ENCODE results near the gene GUCY2C.
"Not testable (repeated sequence)": the region's sequence is repeated elsewhere in the genome, so short reads cannot be mapped to it uniquely, and the experiment has no call there.

Gene GUCY2C

GRCh38 chr12:14682231-14682630 lies 14.2 kb downstream of the GUCY2C start:
- H3K4me1 ChIP-seq (ENCODE audit: control insufficient read depth, insufficient read depth, low read length); H3K4me3 ChIP-seq (ENCODE audit: low read depth, low read length): not testable (repeated sequence)
- H3K27me3 ChIP-seq (ENCODE audit: control insufficient read depth, insufficient read depth, low read length) = peaks cover 59% of the 10 kb centered on the region

GRCh38 chr12:14681625-14682024 lies 14.8 kb downstream of the GUCY2C start:
- Histone ChIP-seq H3K27ac (ENCODE audit: low read depth, low read length) (no peak overlapping the region), H3K4me1 (ENCODE audit: control insufficient read depth, insufficient read depth, low read length) (no peaks in the 10 kb centered on the region), H3K36me3 (ENCODE audit: control insufficient read depth, insufficient read depth, low read length) (no peaks in the 10 kb centered on the region), H3K9ac (ENCODE audit: low read depth, low read length) (no peak overlapping the region), H3K27me3 (ENCODE audit: control insufficient read depth, insufficient read depth, low read length) (peaks cover 55% of the 10 kb centered on the region), H3K9me3 (ENCODE audit: control insufficient read depth, insufficient read depth, low read length) (no peaks in the 10 kb centered on the region), H3K4me3 (ENCODE audit: low read depth, low read length) (no peak overlapping the region)

More at GRCh38 chr12:14682231-14682630, 14.2 kb downstream of the GUCY2C start:
- not testable (repeated sequence) for H3K9ac ChIP-seq (ENCODE audit: low read depth, low read length); H3K36me3 ChIP-seq (ENCODE audit: control insufficient read depth, insufficient read depth, low read length); H3K27ac ChIP-seq (ENCODE audit: low read depth, low read length); H3K9me3 ChIP-seq (ENCODE audit: control insufficient read depth, insufficient read depth, low read length)

- no peaks in the 10 kb centered on the region for H3K36me3 ChIP-seq (ENCODE audit: control insufficient read depth, insufficient read depth, low read length)
- no peak overlapping the region for H3K27ac ChIP-seq (ENCODE audit: low read depth, low read length)
- peaks cover 51% of the 10 kb centered on the region for H3K27me3 ChIP-seq (ENCODE audit: control insufficient read depth, insufficient read depth, low read length)
- no peak overlapping the region for H3K4me3 ChIP-seq (ENCODE audit: low read depth, low read length)
- H3K4me1 ChIP-seq (ENCODE audit: control insufficient read depth, insufficient read depth, low read length) = no peaks in the 10 kb centered on the region
- no peak overlapping the region for H3K9ac ChIP-seq (ENCODE audit: low read depth, low read length)
- H3K9me3 ChIP-seq (ENCODE audit: control insufficient read depth, insufficient read depth, low read length) = no peaks in the 10 kb centered on the region
Measured at GRCh38 chr12:14681190-14681589, 15.2 kb downstream of the GUCY2C start.

GRCh38 chr12:14678547-14679150 lies 17.8 kb downstream of the GUCY2C start:
- H3K4me1 ChIP-seq (ENCODE audit: control insufficient read depth, insufficient read depth, low read length) = no peaks in the 10 kb centered on the region
- H3K9me3 ChIP-seq (ENCODE audit: control insufficient read depth, insufficient read depth, low read length) = no peaks in the 10 kb centered on the region
- no peak overlapping the region for H3K9ac ChIP-seq (ENCODE audit: low read depth, low read length)

GRCh38 chr12:14668591-14668990 lies 27.8 kb downstream of the GUCY2C start:
- Histone ChIP-seq H3K27me3 (ENCODE audit: control insufficient read depth, insufficient read depth, low read length) (no peaks in the 10 kb centered on the region), H3K9ac (ENCODE audit: low read depth, low read length) (no peak overlapping the region), H3K9me3 (ENCODE audit: control insufficient read depth, insufficient read depth, low read length) (no peaks in the 10 kb centered on the region), H3K4me1 (ENCODE audit: control insufficient read depth, insufficient read depth, low read length) (no peaks in the 10 kb centered on the region), H3K36me3 (ENCODE audit: control insufficient read depth, insufficient read depth, low read length) (no peaks in the 10 kb centered on the region), H3K4me3 (ENCODE audit: low read depth, low read length) (no peak overlapping the region), H3K27ac (ENCODE audit: low read depth, low read length) (no peak overlapping the region)

More at GRCh38 chr12:14678547-14679150, 17.8 kb downstream of the GUCY2C start:
- Histone ChIP-seq H3K27me3 (ENCODE audit: control insufficient read depth, insufficient read depth, low read length) (peaks cover 26% of the 10 kb centered on the region), H3K27ac (ENCODE audit: low read depth, low read length) (no peak overlapping the region), H3K36me3 (ENCODE audit: control insufficient read depth, insufficient read depth, low read length) (no peaks in the 10 kb centered on the region), H3K4me3 (ENCODE audit: low read depth, low read length) (no peak overlapping the region)

- H3K9me3 ChIP-seq (ENCODE audit: control insufficient read depth, insufficient read depth, low read length) = no peaks in the 10 kb centered on the region
- H3K27ac ChIP-seq (ENCODE audit: low read depth, low read length) = no peak overlapping the region
- no peaks in the 10 kb centered on the region for H3K27me3 ChIP-seq (ENCODE audit: control insufficient read depth, insufficient read depth, low read length)
- H3K4me3 ChIP-seq (ENCODE audit: low read depth, low read length) = no peak overlapping the region
- H3K9ac ChIP-seq (ENCODE audit: low read depth, low read length) = no peak overlapping the region
- H3K36me3 ChIP-seq (ENCODE audit: control insufficient read depth, insufficient read depth, low read length) = no peaks in the 10 kb centered on the region
- H3K4me1 ChIP-seq (ENCODE audit: control insufficient read depth, insufficient read depth, low read length) = no peaks in the 10 kb centered on the region
Measured at GRCh38 chr12:14665354-14666348, 30.7 kb downstream of the GUCY2C start.

GRCh38 chr12:14664434-14665023 lies 31.9 kb downstream of the GUCY2C start:
- Histone ChIP-seq H3K9me3 (ENCODE audit: control insufficient read depth, insufficient read depth, low read length) (no peaks in the 10 kb centered on the region), H3K36me3 (ENCODE audit: control insufficient read depth, insufficient read depth, low read length) (no peaks in the 10 kb centered on the region), H3K4me3 (ENCODE audit: low read depth, low read length) (no peak overlapping the region), H3K27me3 (ENCODE audit: control insufficient read depth, insufficient read depth, low read length) (no peaks in the 10 kb centered on the region), H3K27ac (ENCODE audit: low read depth, low read length) (no peak overlapping the region), H3K4me1 (ENCODE audit: control insufficient read depth, insufficient read depth, low read length) (no peaks in the 10 kb centered on the region), H3K9ac (ENCODE audit: low read depth, low read length) (no peak overlapping the region)

GRCh38 chr12:14663002-14663401 lies 33.4 kb downstream of the GUCY2C start:
- H3K27ac ChIP-seq (ENCODE audit: low read depth, low read length) = no peak overlapping the region

GRCh38 chr12:14656846-14657245 lies 39.6 kb downstream of the GUCY2C start:
- Histone ChIP-seq H3K4me1 (ENCODE audit: control insufficient read depth, insufficient read depth, low read length) (no peaks in the 10 kb centered on the region), H3K36me3 (ENCODE audit: control insufficient read depth, insufficient read depth, low read length) (no peaks in the 10 kb centered on the region), H3K4me3 (ENCODE audit: low read depth, low read length) (no peak overlapping the region), H3K27ac (ENCODE audit: low read depth, low read length) (no peak overlapping the region), H3K9me3 (ENCODE audit: control insufficient read depth, insufficient read depth, low read length) (no peaks in the 10 kb centered on the region), H3K9ac (ENCODE audit: low read depth, low read length) (no peak overlapping the region), H3K27me3 (ENCODE audit: control insufficient read depth, insufficient read depth, low read length) (no peaks in the 10 kb centered on the region; the same call in 1 of the 2 replicates)

More at GRCh38 chr12:14663002-14663401, 33.4 kb downstream of the GUCY2C start:
- no peaks in the 10 kb centered on the region for H3K4me1 ChIP-seq (ENCODE audit: control insufficient read depth, insufficient read depth, low read length)
- H3K27me3 ChIP-seq (ENCODE audit: control insufficient read depth, insufficient read depth, low read length) = no peaks in the 10 kb centered on the region
- no peaks in the 10 kb centered on the region for H3K9me3 ChIP-seq (ENCODE audit: control insufficient read depth, insufficient read depth, low read length)
- H3K36me3 ChIP-seq (ENCODE audit: control insufficient read depth, insufficient read depth, low read length) = no peaks in the 10 kb centered on the region
- no peak overlapping the region for H3K9ac ChIP-seq (ENCODE audit: low read depth, low read length)
- no peak overlapping the region for H3K4me3 ChIP-seq (ENCODE audit: low read depth, low read length)

- no peaks in the 10 kb centered on the region for H3K9me3 ChIP-seq (ENCODE audit: control insufficient read depth, insufficient read depth, low read length)
- H3K36me3 ChIP-seq (ENCODE audit: control insufficient read depth, insufficient read depth, low read length) = no peaks in the 10 kb centered on the region
- H3K27me3 ChIP-seq (ENCODE audit: control insufficient read depth, insufficient read depth, low read length) = no peaks in the 10 kb centered on the region; the same call in 1 of the 2 replicates
- H3K27ac ChIP-seq (ENCODE audit: low read depth, low read length) = no peak overlapping the region
- H3K9ac ChIP-seq (ENCODE audit: low read depth, low read length) = no peak overlapping the region
- peaks cover 4% of the 10 kb centered on the region; the same call in 1 of the 2 replicates for H3K4me1 ChIP-seq (ENCODE audit: control insufficient read depth, insufficient read depth, low read length)
- no peak overlapping the region for H3K4me3 ChIP-seq (ENCODE audit: low read depth, low read length)
Measured at GRCh38 chr12:14655284-14655683, 41.1 kb downstream of the GUCY2C start.
